ENCODE data around the gene USB1. TPM values are rescaled to one million over a fixed set of nuclear protein-coding genes. Genes with fewer than 3 reads are reported as not detected.
A peak's percentile ranks its signal among the peaks of the same experiment; 100 is the strongest.

The USB1 gene
- 10 to 100 TPM; 14.5 to 37.0 (median 26.4) TPM for total RNA-seq

GRCh38 chr16:58000706-58001676, at the start of gene USB1:
TSS of gene USB1 (plus strand) at chr16:58001407. CDS start at chr16:58001484, 77 bp downstream.
- DNase-seq (ENCODE audit: low spot score in 2 of 2), result peak; percentile 71 to 83
- TF ChIP-seq POLR2A (IDR thresholded peaks at IDR 0.05) (peak; percentile 40), POLR2AphosphoS5 (IDR thresholded peaks at IDR 0.05) (peak; percentile 30 to 66 (median 59)), CTCF (IDR thresholded peaks at IDR 0.05) (peak in 2 of 3 donors; percentile 41 to 50)
- H3K9me3 ChIP-seq, result no peaks in the 10 kb centered on the region

GRCh38 chr16:57952909-57953308, 48.3 kb upstream of the USB1 start:
- no peak overlapping the region for H3K4me3 ChIP-seq
- intact Hi-C loops (cut with DNase I; ENCODE audit: low total_unique reads), result no loop called here
- TF ChIP-seq CTCF (IDR thresholded peaks at IDR 0.05) (no peak), POLR2AphosphoS5 (IDR thresholded peaks at IDR 0.05) (no peak), POLR2A (IDR thresholded peaks at IDR 0.05) (no peak)
- H3K27me3 ChIP-seq, result no peaks in the 10 kb centered on the region
- no peak for DNase-seq (ENCODE audit: low spot score in 2 of 2)
- no peaks in the 10 kb centered on the region for H3K9me3 ChIP-seq
- H3K36me3 ChIP-seq, result no peaks in the 10 kb centered on the region
- H3K4me1 ChIP-seq, result no peaks in the 10 kb centered on the region
- H3K27ac ChIP-seq, result no peak overlapping the region

More at GRCh38 chr16:58000706-58001676, at the start of gene USB1:
- no peaks in the 10 kb centered on the region for H3K4me1 ChIP-seq
- H3K27me3 ChIP-seq, result no peaks in the 10 kb centered on the region
- intact Hi-C loops (cut with DNase I; ENCODE audit: low total_unique reads), result loop anchor here (5.0 kb wide), 1 partner anchor 99 kb away; no protein-coding TSS in a partner anchor
- H3K36me3 ChIP-seq, result peaks cover 5% of the 10 kb centered on the region
- H3K27ac ChIP-seq, result peak within 1 kb of the TSS; percentile 83 to 87
- peak within 1 kb of the TSS; percentile 59 to 77 (median 74) for H3K4me3 ChIP-seq

- no peak overlapping the region for H3K27ac ChIP-seq
- no peak overlapping the region for H3K4me3 ChIP-seq
- TF ChIP-seq POLR2A (IDR thresholded peaks at IDR 0.05) (no peak), CTCF (IDR thresholded peaks at IDR 0.05) (no peak), POLR2AphosphoS5 (IDR thresholded peaks at IDR 0.05) (no peak)
- no peak for DNase-seq (ENCODE audit: low spot score in 2 of 2)
- H3K27me3 ChIP-seq, result no peaks in the 10 kb centered on the region
- H3K9me3 ChIP-seq, result no peaks in the 10 kb centered on the region
- intact Hi-C loops (cut with DNase I; ENCODE audit: low total_unique reads), result no loop called here
- no peaks in the 10 kb centered on the region for H3K4me1 ChIP-seq
- H3K36me3 ChIP-seq, result no peaks in the 10 kb centered on the region
Measured at GRCh38 chr16:57953857-57954256, 47.4 kb upstream of the USB1 start.

- TF ChIP-seq POLR2AphosphoS5 (IDR thresholded peaks at IDR 0.05) (no peak), CTCF (IDR thresholded peaks at IDR 0.05) (peak in 1 of 3 donors; percentile 33)
- Histone ChIP-seq H3K27ac (no peak overlapping the region), H3K36me3 (no peaks in the 10 kb centered on the region), H3K4me3 (peak overlapping the region in 1 of 3 donors; percentile 3), H3K27me3 (no peaks in the 10 kb centered on the region), H3K4me1 (no peaks in the 10 kb centered on the region), H3K9me3 (no peaks in the 10 kb centered on the region)
- intact Hi-C loops (cut with DNase I; ENCODE audit: low total_unique reads), result no loop called here
- DNase-seq (ENCODE audit: low spot score in 2 of 2), result peak; percentile 70 to 71
Measured at GRCh38 chr16:57955572-57956188, 45.5 kb upstream of the USB1 start.

Data from breast epithelium (tissue), 4 donors.